ENCODE data around the gene ZC3H12D. TPM values are rescaled to one million over a fixed set of nuclear protein-coding genes. Genes with fewer than 3 reads are reported as not detected.

ZC3H12D gene
- 0.12 TPM in 1 of 2 replicates, not detected in the other for total RNA-seq

GRCh38 chr6:149484733-149485700 is at the start of gene ZC3H12D:
Gene ZC3H12D (minus strand): TSS chr6:149485014. CDS start chr6:149474543, 10,471 bp downstream.

GRCh38 chr6:149400050-149400449 is 84.8 kb downstream of the ZC3H12D start, which contains the start of gene SUMO4:
Gene SUMO4 (plus strand): TSS chr6:149400262. CDS start chr6:149400392, 130 bp downstream.

Other genes with a start within 250 kb of the ZC3H12D start
- 14.8 and 24.3 TPM in 2 replicates for gene TAB2, start 167.3 kb downstream of the ZC3H12D start, total RNA-seq
- gene SUMO4, start 84.8 kb downstream of the ZC3H12D start, total RNA-seq = 3.2 TPM in 1 of 2 replicates, not detected in the other
- gene PPIL4, start 61.0 kb upstream of the ZC3H12D start, total RNA-seq = 17.9 and 23.9 TPM in 2 replicates
- gene GINM1, start 81.4 kb upstream of the ZC3H12D start, total RNA-seq = 42.8 and 53.8 TPM in 2 replicates
- gene KATNA1, start 163.7 kb upstream of the ZC3H12D start, total RNA-seq = 16.8 and 20.1 TPM in 2 replicates
- 6.9 and 14.6 TPM in 2 replicates for gene LATS1, start 233.1 kb upstream of the ZC3H12D start, total RNA-seq